ENCODE measurements around the gene TTC21A. TPM values are rescaled to one million over a fixed set of nuclear protein-coding genes. Genes with fewer than 3 reads are reported as not detected.

The TTC21A gene
- total and polyA plus RNA-seq, 2 experiments from 2014 or later: 1.8 to 2.0 TPM

GRCh38 chr3:39097716-39098472, 9.6 kb upstream of the TTC21A start:
- H3K36me3 Mint-ChIP-seq (ENCODE audit: low read depth): peaks cover 40% of the 10 kb centered on the region
- Histone ChIP-seq H3K9me2 (ENCODE audit: insufficient read depth) (no peaks in the 10 kb centered on the region), H3F3A (replicated peaks; ENCODE audit: low read depth) (no peaks in the 10 kb centered on the region), H3K4me2 (no peak overlapping the region), H4K20me1 (replicated peaks; ENCODE audit: insufficient read depth) (peaks cover 5% of the 10 kb centered on the region; the same call in 1 of the 2 replicates), H3K4me1 (ENCODE audit: insufficient read depth) (no peaks in the 10 kb centered on the region), H3K4me3 (no peak overlapping the region), H3K79me2 (replicated peaks; ENCODE audit: insufficient read depth) (no peaks in the 10 kb centered on the region), H3K27me3 (ENCODE audit: insufficient read depth) (no peaks in the 10 kb centered on the region), H2AFZ (no peak overlapping the region), H3K36me3 (ENCODE audit: insufficient read depth) (peaks cover 18% of the 10 kb centered on the region), H3K27ac (ENCODE audit: low read depth) (no peak overlapping the region)
- H3K4me1 Mint-ChIP-seq: no peaks in the 10 kb centered on the region; the same call in 2 of the 3 replicates
- DNase-seq (ENCODE audit: low spot score) (no peak), ATAC-seq (no peak)
- TF ChIP-seq EZH2 (IDR thresholded peaks at IDR 0.05; ENCODE audit: low read depth, unreplicated experiment): no peak
- TF ChIP-seq POLR2AphosphoS5 (IDR thresholded peaks at IDR 0.05; ENCODE audit: low read depth): no peak
- no peak for TF ChIP-seq ZNF114 (CRISPR knock-in tag; IDR thresholded peaks at IDR 0.05)
- no peak for TF ChIP-seq CTCF (conservative IDR thresholded peaks at IDR 0.05; ENCODE audit: low read depth in 2 of 2)
- no peak for TF ChIP-seq EZH2phosphoT487 (IDR thresholded peaks at IDR 0.05; ENCODE audit: unreplicated experiment)
- TF ChIP-seq JUNB (IDR thresholded peaks at IDR 0.05; ENCODE audit: unreplicated experiment): no peak
- TF ChIP-seq CREB1 (CRISPR knock-in tag; IDR thresholded peaks at IDR 0.05; ENCODE audit: low read depth): no peak
- TF ChIP-seq, protein P1, sequence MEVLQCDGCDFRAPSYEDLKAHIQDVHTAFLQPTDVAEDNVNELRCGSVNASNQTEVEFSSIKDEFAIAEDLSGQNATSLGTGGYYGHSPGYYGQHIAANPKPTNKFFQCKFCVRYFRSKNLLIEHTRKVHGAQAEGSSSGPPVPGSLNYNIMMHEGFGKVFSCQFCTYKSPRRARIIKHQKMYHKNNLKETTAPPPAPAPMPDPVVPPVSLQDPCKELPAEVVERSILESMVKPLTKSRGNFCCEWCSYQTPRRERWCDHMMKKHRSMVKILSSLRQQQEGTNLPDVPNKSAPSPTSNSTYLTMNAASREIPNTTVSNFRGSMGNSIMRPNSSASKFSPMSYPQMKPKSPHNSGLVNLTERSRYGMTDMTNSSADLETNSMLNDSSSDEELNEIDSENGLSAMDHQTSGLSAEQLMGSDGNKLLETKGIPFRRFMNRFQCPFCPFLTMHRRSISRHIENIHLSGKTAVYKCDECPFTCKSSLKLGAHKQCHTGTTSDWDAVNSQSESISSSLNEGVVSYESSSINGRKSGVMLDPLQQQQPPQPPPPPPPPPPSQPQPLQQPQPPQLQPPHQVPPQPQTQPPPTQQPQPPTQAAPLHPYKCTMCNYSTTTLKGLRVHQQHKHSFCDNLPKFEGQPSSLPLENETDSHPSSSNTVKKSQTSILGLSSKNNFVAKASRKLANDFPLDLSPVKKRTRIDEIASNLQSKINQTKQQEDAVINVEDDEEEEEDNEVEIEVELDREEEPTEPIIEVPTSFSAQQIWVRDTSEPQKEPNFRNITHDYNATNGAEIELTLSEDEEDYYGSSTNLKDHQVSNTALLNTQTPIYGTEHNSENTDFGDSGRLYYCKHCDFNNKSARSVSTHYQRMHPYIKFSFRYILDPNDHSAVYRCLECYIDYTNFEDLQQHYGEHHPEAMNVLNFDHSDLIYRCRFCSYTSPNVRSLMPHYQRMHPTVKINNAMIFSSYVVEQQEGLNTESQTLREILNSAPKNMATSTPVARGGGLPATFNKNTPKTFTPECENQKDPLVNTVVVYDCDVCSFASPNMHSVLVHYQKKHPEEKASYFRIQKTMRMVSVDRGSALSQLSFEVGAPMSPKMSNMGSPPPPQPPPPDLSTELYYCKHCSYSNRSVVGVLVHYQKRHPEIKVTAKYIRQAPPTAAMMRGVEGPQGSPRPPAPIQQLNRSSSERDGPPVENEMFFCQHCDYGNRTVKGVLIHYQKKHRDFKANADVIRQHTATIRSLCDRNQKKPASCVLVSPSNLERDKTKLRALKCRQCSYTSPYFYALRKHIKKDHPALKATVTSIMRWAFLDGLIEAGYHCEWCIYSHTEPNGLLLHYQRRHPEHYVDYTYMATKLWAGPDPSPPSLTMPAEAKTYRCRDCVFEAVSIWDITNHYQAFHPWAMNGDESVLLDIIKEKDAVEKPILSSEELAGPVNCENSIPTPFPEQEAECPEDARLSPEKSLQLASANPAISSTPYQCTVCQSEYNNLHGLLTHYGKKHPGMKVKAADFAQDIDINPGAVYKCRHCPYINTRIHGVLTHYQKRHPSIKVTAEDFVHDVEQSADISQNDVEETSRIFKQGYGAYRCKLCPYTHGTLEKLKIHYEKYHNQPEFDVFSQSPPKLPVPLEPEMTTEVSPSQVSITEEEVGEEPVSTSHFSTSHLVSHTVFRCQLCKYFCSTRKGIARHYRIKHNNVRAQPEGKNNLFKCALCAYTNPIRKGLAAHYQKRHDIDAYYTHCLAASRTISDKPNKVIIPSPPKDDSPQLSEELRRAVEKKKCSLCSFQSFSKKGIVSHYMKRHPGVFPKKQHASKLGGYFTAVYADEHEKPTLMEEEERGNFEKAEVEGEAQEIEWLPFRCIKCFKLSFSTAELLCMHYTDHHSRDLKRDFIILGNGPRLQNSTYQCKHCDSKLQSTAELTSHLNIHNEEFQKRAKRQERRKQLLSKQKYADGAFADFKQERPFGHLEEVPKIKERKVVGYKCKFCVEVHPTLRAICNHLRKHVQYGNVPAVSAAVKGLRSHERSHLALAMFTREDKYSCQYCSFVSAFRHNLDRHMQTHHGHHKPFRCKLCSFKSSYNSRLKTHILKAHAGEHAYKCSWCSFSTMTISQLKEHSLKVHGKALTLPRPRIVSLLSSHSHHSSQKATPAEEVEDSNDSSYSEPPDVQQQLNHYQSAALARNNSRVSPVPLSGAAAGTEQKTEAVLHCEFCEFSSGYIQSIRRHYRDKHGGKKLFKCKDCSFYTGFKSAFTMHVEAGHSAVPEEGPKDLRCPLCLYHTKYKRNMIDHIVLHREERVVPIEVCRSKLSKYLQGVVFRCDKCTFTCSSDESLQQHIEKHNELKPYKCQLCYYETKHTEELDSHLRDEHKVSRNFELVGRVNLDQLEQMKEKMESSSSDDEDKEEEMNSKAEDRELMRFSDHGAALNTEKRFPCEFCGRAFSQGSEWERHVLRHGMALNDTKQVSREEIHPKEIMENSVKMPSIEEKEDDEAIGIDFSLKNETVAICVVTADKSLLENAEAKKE (CRISPR knock-in tag; IDR thresholded peaks at IDR 0.05): no peak
- TF ChIP-seq ZNF331 (CRISPR knock-in tag; IDR thresholded peaks at IDR 0.05; ENCODE audit: low read depth): no peak
- no peak for TF ChIP-seq NANOG (IDR thresholded peaks at IDR 0.05; ENCODE audit: borderline replicate concordance)
- no peak for TF ChIP-seq ETS1 (IDR thresholded peaks at IDR 0.05)
- TF ChIP-seq REST (IDR thresholded peaks at IDR 0.05; ENCODE audit: unreplicated experiment): no peak
- TF ChIP-seq STAT1 (IDR thresholded peaks at IDR 0.05; ENCODE audit: unreplicated experiment): no peak
- H3K27ac Mint-ChIP-seq: no peak overlapping the region
- H3K9me3 Mint-ChIP-seq: no peaks in the 10 kb centered on the region
- peaks cover 4% of the 10 kb centered on the region for H3K27me3 Mint-ChIP-seq (ENCODE audit: insufficient read depth, low read depth, poor library complexity)
- H3K4me3 Mint-ChIP-seq: no peak overlapping the region

Data from GM23338 (cell line).